Erythroblast (primary cell): ENCODE results near the gene NF1.

Experiments used
- GATA1 ChIP-seq: IDR thresholded peaks from 2 replicates; pipeline ENCODE4 v1.6.1; 2011; ENCODE audit warnings: low read depth, mild to moderate bottlenecking, control low read depth, low read length, moderate library complexity
- POLR2A ChIP-seq: IDR thresholded peaks from 2 replicates; pipeline ENCODE4 v1.6.1; 2011; ENCODE audit warnings: mild to moderate bottlenecking, low read length

DNA sequence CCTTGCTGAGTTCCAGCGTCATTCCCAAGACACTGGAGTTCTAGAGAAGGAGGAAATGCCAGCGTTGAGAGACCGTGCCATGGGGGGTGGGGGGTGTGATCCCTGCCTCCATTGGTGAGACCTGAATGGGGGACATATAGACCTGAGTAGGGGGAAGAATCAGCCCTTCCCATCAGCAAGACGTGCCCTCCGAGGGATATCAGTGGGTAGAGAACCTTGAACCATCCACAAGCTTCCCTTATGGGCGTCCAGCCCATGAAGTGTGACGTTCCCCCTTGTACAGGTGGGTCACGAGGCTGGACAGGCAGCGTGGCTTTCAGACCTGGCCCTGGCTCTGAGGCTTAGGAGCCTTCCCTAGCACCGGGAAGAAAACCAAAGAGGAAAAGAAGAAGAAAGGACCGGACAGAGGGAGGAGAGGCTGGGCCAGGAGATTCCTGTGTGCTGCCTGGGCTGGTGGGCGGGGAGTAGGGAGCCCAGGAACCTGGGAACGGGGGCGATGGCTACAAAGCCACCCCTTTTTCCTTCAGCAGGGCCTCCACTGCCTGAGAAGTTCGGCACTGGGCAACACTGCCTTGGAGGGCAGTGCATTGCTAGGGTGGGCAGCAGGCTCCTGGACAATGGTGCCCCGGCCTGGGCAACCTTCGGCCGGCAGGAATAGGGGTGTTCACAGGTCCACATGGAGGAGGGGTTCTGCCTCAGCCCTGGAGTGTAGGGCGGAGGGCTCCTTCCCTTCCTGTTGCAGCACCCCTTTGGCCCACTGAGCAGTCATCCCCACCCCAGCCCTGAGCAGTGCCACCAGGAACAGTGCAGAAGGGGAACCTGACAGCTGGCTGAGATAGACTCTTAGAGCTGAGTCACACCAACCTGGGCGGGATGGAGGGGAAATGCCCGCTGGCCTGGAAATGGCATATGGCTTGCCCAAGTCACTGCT lies 303.9 kb downstream of the NF1 start:
- TF ChIP-seq POLR2A (no peak), GATA1 (no peak)
